ENCODE data around the gene BMP2. TPM values are rescaled to one million over a fixed set of nuclear protein-coding genes. Genes with fewer than 3 reads are reported as not detected.

BMP2 gene
- total RNA-seq, 5 donors from 2014 or later (not counting 1 experiment from before 2014, with no cell fraction given) = 0.13 TPM; not detected in 4

GRCh38 chr20:6744805-6745204 is 22.7 kb upstream of the BMP2 start:
- CTCF ChIA-PET = no interaction called here
- Histone ChIP-seq H3K27ac (ENCODE audit: low read length) (no peak overlapping the region), H3K4me3 (ENCODE audit: control insufficient read depth in 1 of 2, extremely low read depth in 1 of 2, low read length in 1 of 2) (no peak overlapping the region), H3K4me1 (ENCODE audit: control insufficient read depth in 1 of 2, extremely low read depth in 1 of 2, insufficient read depth in 2 of 2, low read length in 2 of 2) (no peaks in the 10 kb centered on the region), H3K36me3 (ENCODE audit: control insufficient read depth in 2 of 2, extremely low read depth in 1 of 2, insufficient read depth in 1 of 2, low read length in 1 of 2) (no peaks in the 10 kb centered on the region), H3K27me3 (replicated peaks in 1 of 2; ENCODE audit: control insufficient read depth in 2 of 2, extremely low read depth in 1 of 2, insufficient read depth in 2 of 2, low read length in 1 of 2) (peaks cover 0 to 2% of the 10 kb centered on the region in 2 experiments), H3K9me3 (no peaks in the 10 kb centered on the region)
- 77% methylated on average over 4 of the region's 4 CpGs for WGBS (ENCODE audit: insufficient coverage)
- Mint-ChIP-seq H3K4me3 (no peak overlapping the region), H3K9me3 (peaks cover 0 to 6% (median 3%) of the 10 kb centered on the region in 3 donors), H3K27me3 (no peaks in the 10 kb centered on the region), H3K36me3 (no peaks in the 10 kb centered on the region), H3K4me1 (no peaks in the 10 kb centered on the region), H3K27ac (no peak overlapping the region)
- POLR2A ChIA-PET = no interaction called here
- no peak for ATAC-seq (replicated peaks in 1 of 4)
- no peak for DNase-seq

- POLR2A ChIA-PET = no interaction called here
- H3K4me1 ChIP-seq (ENCODE audit: control insufficient read depth in 1 of 2, extremely low read depth in 1 of 2, insufficient read depth in 2 of 2, low read length in 2 of 2) = no peaks in the 10 kb centered on the region
- no peak overlapping the region for H3K27ac Mint-ChIP-seq
- peaks cover 0 to 2% of the 10 kb centered on the region in 2 experiments for H3K27me3 ChIP-seq (replicated peaks in 1 of 2; ENCODE audit: control insufficient read depth in 2 of 2, extremely low read depth in 1 of 2, insufficient read depth in 2 of 2, low read length in 1 of 2)
- no peaks in the 10 kb centered on the region for H3K36me3 ChIP-seq (ENCODE audit: control insufficient read depth in 2 of 2, extremely low read depth in 1 of 2, insufficient read depth in 1 of 2, low read length in 1 of 2)
- no peak overlapping the region for H3K27ac ChIP-seq (ENCODE audit: low read length)
- H3K4me3 ChIP-seq (ENCODE audit: control insufficient read depth in 1 of 2, extremely low read depth in 1 of 2, low read length in 1 of 2) = no peak overlapping the region
- no peaks in the 10 kb centered on the region for H3K36me3 Mint-ChIP-seq
- H3K9me3 Mint-ChIP-seq = peaks cover 0 to 3% (median 0%) of the 10 kb centered on the region in 3 donors
- H3K9me3 ChIP-seq = no peaks in the 10 kb centered on the region
- 43% methylated on average over 2 of the region's 6 CpGs for WGBS (ENCODE audit: insufficient coverage)
- H3K27me3 Mint-ChIP-seq = no peaks in the 10 kb centered on the region
- H3K4me3 Mint-ChIP-seq = no peak overlapping the region
- CTCF ChIA-PET = no interaction called here
- H3K4me1 Mint-ChIP-seq = no peaks in the 10 kb centered on the region
- DNase-seq (no peak), ATAC-seq (replicated peaks in 1 of 4) (no peak)
Measured at GRCh38 chr20:6746901-6747609, 20.4 kb upstream of the BMP2 start.

- peaks cover 0 to 2% of the 10 kb centered on the region in 2 experiments for H3K27me3 ChIP-seq (replicated peaks in 1 of 2; ENCODE audit: control insufficient read depth in 2 of 2, extremely low read depth in 1 of 2, insufficient read depth in 2 of 2, low read length in 1 of 2)
- Mint-ChIP-seq H3K4me3 (no peak overlapping the region), H3K27me3 (no peaks in the 10 kb centered on the region), H3K4me1 (no peaks in the 10 kb centered on the region), H3K27ac (no peak overlapping the region), H3K9me3 (peaks cover 0 to 10% (median 7%) of the 10 kb centered on the region in 3 donors), H3K36me3 (no peaks in the 10 kb centered on the region)
- no peak overlapping the region for H3K4me3 ChIP-seq (ENCODE audit: control insufficient read depth in 1 of 2, extremely low read depth in 1 of 2, low read length in 1 of 2)
- no peaks in the 10 kb centered on the region for H3K9me3 ChIP-seq
- CTCF ChIA-PET = no interaction called here
- POLR2A ChIA-PET = no interaction called here
- DNase-seq (no peak), ATAC-seq (replicated peaks in 1 of 4) (no peak)
- H3K27ac ChIP-seq (ENCODE audit: low read length) = no peak overlapping the region
- H3K36me3 ChIP-seq (ENCODE audit: control insufficient read depth in 2 of 2, extremely low read depth in 1 of 2, insufficient read depth in 1 of 2, low read length in 1 of 2) = no peaks in the 10 kb centered on the region
- no peaks in the 10 kb centered on the region for H3K4me1 ChIP-seq (ENCODE audit: control insufficient read depth in 1 of 2, extremely low read depth in 1 of 2, insufficient read depth in 2 of 2, low read length in 2 of 2)
Measured at GRCh38 chr20:6750438-6750837, 17.0 kb upstream of the BMP2 start.

GRCh38 chr20:6756693-6757595 is 10.5 kb upstream of the BMP2 start:
- CTCF ChIA-PET = no interaction called here
- WGBS (ENCODE audit: insufficient coverage) = 90% methylated on average over 1 of the region's 4 CpGs

GRCh38 chr20:6764619-6765018 is 2.9 kb upstream of the BMP2 start:
- H3K9me3 Mint-ChIP-seq = peaks cover 0 to 8% (median 3%) of the 10 kb centered on the region in 3 donors
- CTCF ChIA-PET = no interaction called here
- peaks cover 20 to 26% of the 10 kb centered on the region in 2 donors for H3K27me3 Mint-ChIP-seq
- Histone ChIP-seq H3K36me3 (ENCODE audit: control insufficient read depth in 2 of 2, extremely low read depth in 1 of 2, insufficient read depth in 1 of 2, low read length in 1 of 2) (no peaks in the 10 kb centered on the region), H3K4me1 (ENCODE audit: control insufficient read depth in 1 of 2, extremely low read depth in 1 of 2, insufficient read depth in 2 of 2, low read length in 2 of 2) (peaks cover 0 to 2% of the 10 kb centered on the region in 2 experiments), H3K27ac (ENCODE audit: low read length) (no peak overlapping the region), H3K4me3 (ENCODE audit: control insufficient read depth in 1 of 2, extremely low read depth in 1 of 2, low read length in 1 of 2) (no peak overlapping the region), H3K9me3 (no peaks in the 10 kb centered on the region), H3K27me3 (replicated peaks in 1 of 2; ENCODE audit: control insufficient read depth in 2 of 2, extremely low read depth in 1 of 2, insufficient read depth in 2 of 2, low read length in 1 of 2) (peaks cover 8 to 24% of the 10 kb centered on the region in 2 experiments)
- H3K36me3 Mint-ChIP-seq = no peaks in the 10 kb centered on the region
- no peak for DNase-seq
- no peak for ATAC-seq (replicated peaks in 1 of 4)
- no peak overlapping the region for H3K27ac Mint-ChIP-seq
- no peak overlapping the region for H3K4me3 Mint-ChIP-seq
- POLR2A ChIA-PET = no interaction called here
- WGBS (ENCODE audit: insufficient coverage) = 80% methylated on average over 2 of the region's 2 CpGs
- peaks cover 5 to 8% (median 6%) of the 10 kb centered on the region in 3 donors for H3K4me1 Mint-ChIP-seq

More at GRCh38 chr20:6756693-6757595, 10.5 kb upstream of the BMP2 start:
- Mint-ChIP-seq H3K27ac (no peak overlapping the region), H3K36me3 (no peaks in the 10 kb centered on the region), H3K9me3 (peaks cover 8 to 12% (median 10%) of the 10 kb centered on the region in 3 donors), H3K4me1 (no peaks in the 10 kb centered on the region), H3K4me3 (no peak overlapping the region), H3K27me3 (no peaks in the 10 kb centered on the region)
- Histone ChIP-seq H3K27ac (ENCODE audit: low read length) (no peak overlapping the region), H3K9me3 (no peaks in the 10 kb centered on the region), H3K4me1 (ENCODE audit: control insufficient read depth in 1 of 2, extremely low read depth in 1 of 2, insufficient read depth in 2 of 2, low read length in 2 of 2) (no peaks in the 10 kb centered on the region), H3K4me3 (ENCODE audit: control insufficient read depth in 1 of 2, extremely low read depth in 1 of 2, low read length in 1 of 2) (no peak overlapping the region), H3K36me3 (ENCODE audit: control insufficient read depth in 2 of 2, extremely low read depth in 1 of 2, insufficient read depth in 1 of 2, low read length in 1 of 2) (no peaks in the 10 kb centered on the region), H3K27me3 (replicated peaks in 1 of 2; ENCODE audit: control insufficient read depth in 2 of 2, extremely low read depth in 1 of 2, insufficient read depth in 2 of 2, low read length in 1 of 2) (no peaks in the 10 kb centered on the region)
- ATAC-seq (replicated peaks in 1 of 4) = no peak
- no peak for DNase-seq
- POLR2A ChIA-PET = no interaction called here

GRCh38 chr20:6765469-6766058 is 1.9 kb upstream of the BMP2 start:
- peaks cover 6 to 8% (median 7%) of the 10 kb centered on the region in 3 donors for H3K4me1 Mint-ChIP-seq
- Histone ChIP-seq H3K36me3 (ENCODE audit: control insufficient read depth in 2 of 2, extremely low read depth in 1 of 2, insufficient read depth in 1 of 2, low read length in 1 of 2) (no peaks in the 10 kb centered on the region), H3K27me3 (replicated peaks in 1 of 2; ENCODE audit: control insufficient read depth in 2 of 2, extremely low read depth in 1 of 2, insufficient read depth in 2 of 2, low read length in 1 of 2) (peaks cover 12 to 33% of the 10 kb centered on the region in 2 experiments), H3K27ac (ENCODE audit: low read length) (no peak overlapping the region), H3K4me3 (ENCODE audit: control insufficient read depth in 1 of 2, extremely low read depth in 1 of 2, low read length in 1 of 2) (no peak overlapping the region), H3K4me1 (ENCODE audit: control insufficient read depth in 1 of 2, extremely low read depth in 1 of 2, insufficient read depth in 2 of 2, low read length in 2 of 2) (peaks cover 0 to 2% of the 10 kb centered on the region in 2 experiments), H3K9me3 (no peaks in the 10 kb centered on the region)
- CTCF ChIA-PET = no interaction called here
- peaks cover 24 to 31% of the 10 kb centered on the region in 2 donors for H3K27me3 Mint-ChIP-seq
- ATAC-seq (replicated peaks in 1 of 4) (no peak), DNase-seq (peak in 1 of 35 experiments; percentile 4)
- no peak overlapping the region for H3K27ac Mint-ChIP-seq
- no peaks in the 10 kb centered on the region for H3K36me3 Mint-ChIP-seq
- WGBS (ENCODE audit: insufficient coverage) = no CpG with 5 or more reads among the region's 6 CpGs
- POLR2A ChIA-PET = no interaction called here
- no peak overlapping the region for H3K4me3 Mint-ChIP-seq
- H3K9me3 Mint-ChIP-seq = peaks cover 0 to 7% (median 3%) of the 10 kb centered on the region in 3 donors

All from T-cell (primary cell).